ENCODE measurements around the gene SDE2. TPM values are rescaled to one million over a fixed set of nuclear protein-coding genes. Genes with fewer than 3 reads are reported as not detected.

The SDE2 gene
- total and polyA plus RNA-seq, 8 donors: 3.3 to 12.4 (median 8.5) TPM

DNA sequence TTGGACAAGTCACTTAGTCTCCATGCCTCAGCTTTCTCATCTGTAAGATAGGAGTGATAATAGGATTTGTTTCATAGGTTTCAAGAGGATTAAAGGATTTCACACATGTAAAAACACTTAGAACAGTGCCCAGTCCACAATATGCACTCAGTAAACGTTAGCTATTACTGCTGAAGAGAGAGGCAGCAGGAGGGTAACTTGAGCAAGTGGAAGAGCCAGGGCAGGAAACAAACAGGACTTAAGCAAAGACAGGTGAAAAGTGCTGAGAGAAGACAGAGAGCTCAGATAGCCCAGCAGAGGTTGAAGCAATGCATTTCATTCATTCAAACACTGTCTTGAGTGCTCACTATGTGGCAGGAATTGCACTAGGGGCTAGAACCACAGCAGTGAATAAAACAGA lies 42.3 kb upstream of the SDE2 start:
- no peak for ATAC-seq
- no peak for FAIRE-seq
- Histone ChIP-seq H3K4me1 (no peaks in the 10 kb centered on the region), H3K36me3 (no peaks in the 10 kb centered on the region), H3K27me3 (no peaks in the 10 kb centered on the region), H3K9me3 (no peaks in the 10 kb centered on the region), H3K4me3 (no peak overlapping the region), H3K27ac (no peak overlapping the region)
- intact Hi-C loops (cut with DNase I): no loop called here
- DNase-seq: no peak
- TF ChIP-seq CTCF (IDR thresholded peaks at IDR 0.05): no peak
- WGBS, 2 donors: 13 to 24% methylated on average over 1 of the region's 1 CpG

GRCh38 chr1:226038661-226039060 lies 39.5 kb upstream of the SDE2 start:
- FAIRE-seq: peak; percentile 78
- WGBS, 2 donors: 96 to 100% methylated on average over 1 of the region's 1 CpG
- no peak overlapping the region for H3K4me3 ChIP-seq
- H3K4me1 ChIP-seq: no peaks in the 10 kb centered on the region
- intact Hi-C loops (cut with DNase I): no loop called here
- H3K27me3 ChIP-seq: no peaks in the 10 kb centered on the region
- H3K9me3 ChIP-seq: no peaks in the 10 kb centered on the region
- H3K36me3 ChIP-seq: no peaks in the 10 kb centered on the region
- no peak overlapping the region for H3K27ac ChIP-seq
- ATAC-seq: no peak
- DNase-seq: no peak
- no peak for TF ChIP-seq CTCF (IDR thresholded peaks at IDR 0.05)

GRCh38 chr1:226035915-226036314 lies 36.8 kb upstream of the SDE2 start:
- FAIRE-seq: no peak

DNA sequence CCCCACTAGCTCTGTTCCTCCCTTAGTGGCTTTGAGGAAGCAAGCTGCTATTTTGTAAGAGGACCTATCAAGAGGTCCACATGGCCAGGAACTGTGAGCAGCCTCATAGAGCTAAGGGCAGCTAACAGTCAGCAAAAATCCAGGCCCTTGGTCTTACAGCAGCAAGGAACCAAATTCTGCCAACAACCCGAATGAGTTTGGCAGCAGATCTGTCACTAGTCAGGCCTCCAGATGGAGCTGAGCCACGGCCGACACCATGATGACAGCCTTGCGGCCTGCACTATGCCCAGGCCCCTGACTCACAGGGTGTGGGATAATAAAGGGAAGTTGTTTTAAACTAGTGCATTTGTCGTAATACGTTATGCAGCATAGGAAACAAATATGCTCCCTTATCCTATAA lies 35.3 kb upstream of the SDE2 start:
- peaks cover 0 to under 1% (median 0%) of the 10 kb centered on the region in 3 donors for H3K4me1 ChIP-seq
- H3K27ac ChIP-seq: peak overlapping the region in 2 of 4 donors; percentile 29 to 48
- ATAC-seq (peak; percentile 50 to 94 (median 85)), DNase-seq (peak in 4 of 6 donors; percentile 16 to 67 (median 52)), FAIRE-seq (no peak)
- TF ChIP-seq CTCF (IDR thresholded peaks at IDR 0.05): no peak
- H3K27me3 ChIP-seq: no peaks in the 10 kb centered on the region
- H3K4me3 ChIP-seq: no peak overlapping the region
- WGBS, 2 donors: 65 to 71% methylated on average over 6 of the region's 6 CpGs
- intact Hi-C loops (cut with DNase I): no loop called here
- H3K36me3 ChIP-seq: no peaks in the 10 kb centered on the region
- H3K9me3 ChIP-seq: no peaks in the 10 kb centered on the region

More at GRCh38 chr1:226035915-226036314, 36.8 kb upstream of the SDE2 start:
- ATAC-seq: no peak
- no peak for TF ChIP-seq CTCF (IDR thresholded peaks at IDR 0.05)
- Histone ChIP-seq H3K4me1 (no peaks in the 10 kb centered on the region), H3K27me3 (no peaks in the 10 kb centered on the region), H3K36me3 (no peaks in the 10 kb centered on the region), H3K4me3 (no peak overlapping the region), H3K9me3 (no peaks in the 10 kb centered on the region), H3K27ac (no peak overlapping the region)
- DNase-seq: no peak
- 92 to 93% methylated on average over 5 of the region's 5 CpGs for WGBS, 2 donors
- intact Hi-C loops (cut with DNase I): no loop called here

- Histone ChIP-seq H3K27ac (peak overlapping the region in 2 of 4 donors; percentile 29 to 48), H3K27me3 (no peaks in the 10 kb centered on the region), H3K4me3 (no peak overlapping the region), H3K4me1 (peaks cover 0 to 4% (median 0%) of the 10 kb centered on the region in 3 donors), H3K9me3 (no peaks in the 10 kb centered on the region), H3K36me3 (no peaks in the 10 kb centered on the region)
- ATAC-seq (no peak), DNase-seq (no peak), FAIRE-seq (no peak)
- no peak for TF ChIP-seq CTCF (IDR thresholded peaks at IDR 0.05)
- intact Hi-C loops (cut with DNase I): no loop called here
These were observed 34.8 kb upstream of the SDE2 start for GRCh38 chr1:226033991-226034390.

Data from pancreas (tissue), 10 donors.